COLO829 (cell line): ENCODE measurements around the gene OSGEP.
A peak's percentile ranks its signal among the peaks of the same experiment; 100 is the strongest.

Source experiments
- DNase-seq: peaks from one replicate; pipeline ENCODE4 v3.0.0; 2012; ENCODE audit warnings: low spot score

The OSGEP gene

GRCh38 chr14:20429801-20430669 is 24.6 kb downstream of the OSGEP start:
- no peak for DNase-seq

- DNase-seq, result no peak
Measured at GRCh38 chr14:20428802-20429201, 25.8 kb downstream of the OSGEP start.

- no peak for DNase-seq
Measured at GRCh38 chr14:20428010-20428365, 26.6 kb downstream of the OSGEP start.

- DNase-seq, result peak; percentile 91
Measured at GRCh38 chr14:20427231-20428009, 27.2 kb downstream of the OSGEP start.

- no peak for DNase-seq
Measured at GRCh38 chr14:20424851-20425250, 29.8 kb downstream of the OSGEP start.

GRCh38 chr14:20422886-20423285 is 31.7 kb downstream of the OSGEP start:
- DNase-seq, result no peak

- DNase-seq, result no peak
Measured at GRCh38 chr14:20421267-20421666, 33.3 kb downstream of the OSGEP start.

- DNase-seq, result no peak
Measured at GRCh38 chr14:20419419-20419818, 35.2 kb downstream of the OSGEP start.

- no peak for DNase-seq
Measured at GRCh38 chr14:20418501-20418909, 36.1 kb downstream of the OSGEP start.

GRCh38 chr14:20417250-20418186 is 37.1 kb downstream of the OSGEP start:
- no peak for DNase-seq

- DNase-seq, result no peak
Measured at GRCh38 chr14:20416223-20416622, 38.4 kb downstream of the OSGEP start.

GRCh38 chr14:20415782-20416206 is 38.8 kb downstream of the OSGEP start:
- peak; percentile 51 for DNase-seq

- no peak for DNase-seq
Measured at GRCh38 chr14:20413744-20414082, 40.9 kb downstream of the OSGEP start.

- peak; percentile 59 for DNase-seq
Measured at GRCh38 chr14:20412876-20413743, 41.5 kb downstream of the OSGEP start, which contains the start of gene TEP1. Gene TEP1, minus strand, starts transcription at chr14:20413501. Its CDS starts 5,062 bp downstream, at chr14:20408439.

GRCh38 chr14:20412411-20412810 is 42.2 kb downstream of the OSGEP start:
- DNase-seq, result no peak

GRCh38 chr14:20409226-20409625 is 45.4 kb downstream of the OSGEP start:
- no peak for DNase-seq

GRCh38 chr14:20403521-20403920 is 51.1 kb downstream of the OSGEP start:
- no peak for DNase-seq

- DNase-seq, result no peak
Measured at GRCh38 chr14:20400965-20401593, 53.5 kb downstream of the OSGEP start.

GRCh38 chr14:20400589-20400964 is 54.0 kb downstream of the OSGEP start:
- no peak for DNase-seq

- no peak for DNase-seq
Measured at GRCh38 chr14:20397511-20397910, 57.1 kb downstream of the OSGEP start.
